ENCODE data around the gene NR2F1-AS1.
A peak's percentile ranks its signal among the peaks of the same experiment; 100 is the strongest.

DNA sequence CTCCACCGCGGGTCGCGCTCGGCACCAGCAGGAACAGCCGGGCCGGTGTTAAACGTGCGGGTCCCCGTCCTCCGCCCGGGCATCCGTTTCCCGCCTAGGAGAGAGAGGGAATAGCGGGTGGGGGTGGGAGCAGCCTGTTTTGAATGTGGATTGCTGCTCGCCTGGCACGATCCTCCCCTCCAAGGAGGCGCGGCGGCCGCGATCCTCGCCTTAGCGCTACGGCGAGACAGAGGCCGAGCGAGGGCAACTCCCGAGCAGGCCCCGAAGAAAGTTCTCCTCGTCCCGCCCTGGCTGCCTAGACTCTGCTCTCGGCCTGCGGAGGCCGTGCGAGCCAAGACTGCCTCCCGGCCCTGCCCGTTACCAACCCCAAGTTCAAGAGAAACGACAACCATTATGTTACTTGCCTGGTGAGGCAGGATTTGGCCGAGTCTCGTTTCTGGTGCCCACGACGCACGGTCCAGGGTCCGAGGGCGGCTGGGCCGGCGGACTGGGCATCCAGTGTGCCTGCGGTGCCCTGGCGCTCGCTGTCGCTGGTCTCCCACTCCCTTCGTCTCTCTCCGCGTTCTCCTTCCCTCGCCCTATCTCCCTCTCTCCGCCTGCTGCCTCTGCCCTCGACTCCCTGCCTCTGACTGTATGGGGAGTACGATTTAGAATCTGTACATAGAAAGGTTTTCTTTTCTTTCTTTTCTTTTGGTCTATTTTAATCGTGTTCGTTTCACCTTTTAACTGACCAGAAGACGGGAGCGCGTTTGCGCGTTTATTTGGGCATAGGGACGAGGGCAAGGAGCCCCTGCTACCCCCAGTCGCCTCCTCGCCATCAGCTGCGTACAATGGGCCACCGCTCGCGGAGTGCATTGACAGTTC is 724 bp downstream of the NR2F1-AS1 start:
- TF ChIP-seq CTCF (IDR thresholded peaks at IDR 0.05; ENCODE audit: low read depth, low read length, missing input control) (no peak), TAF1 (conservative IDR thresholded peaks at IDR 0.05) (no peak), FOXA1 (IDR thresholded peaks at IDR 0.05) (no peak), MAX (IDR thresholded peaks at IDR 0.05) (no peak), RAD21 (IDR thresholded peaks at IDR 0.05) (peak in 1 of 2 donors; percentile 3), SP1 (IDR thresholded peaks at IDR 0.05) (no peak), HNF4G (IDR thresholded peaks at IDR 0.05) (no peak), YY1 (IDR thresholded peaks at IDR 0.05) (peak; percentile 19), ZBTB33 (IDR thresholded peaks at IDR 0.05) (no peak)
